AG09309 (cell line): ENCODE data around the gene BLM.
"Not testable (repeated sequence)": the region's sequence is repeated elsewhere in the genome, so short reads cannot be mapped to it uniquely, and the experiment has no call there.

Experiments used
- DNase-seq: peaks from one replicate; pipeline ENCODE4 v3.0.0-alpha.2; 2010; ENCODE audit warnings: low read depth
- H3K4me3 ChIP-seq: 2 replicates; pipeline ENCODE4 v1.5.1; 2011; ENCODE audit warnings: mild to moderate bottlenecking, low read depth, low read length, moderate library complexity; ENCODE audit not compliant: control insufficient read depth
- CTCF ChIP-seq: IDR thresholded peaks from 2 replicates; pipeline ENCODE4 v1.5.1; 2011; ENCODE audit warnings: mild to moderate bottlenecking, low read depth, low read length, inconsistent platforms; ENCODE audit not compliant: insufficient read depth, control insufficient read depth; ENCODE audit errors: missing control alignments

BLM gene

GRCh38 chr15:90845201-90845949 lies 128.2 kb downstream of the BLM start:
- DNase-seq = peak; percentile 79
- no peak for TF ChIP-seq CTCF
- no peak overlapping the region for H3K4me3 ChIP-seq

DNA sequence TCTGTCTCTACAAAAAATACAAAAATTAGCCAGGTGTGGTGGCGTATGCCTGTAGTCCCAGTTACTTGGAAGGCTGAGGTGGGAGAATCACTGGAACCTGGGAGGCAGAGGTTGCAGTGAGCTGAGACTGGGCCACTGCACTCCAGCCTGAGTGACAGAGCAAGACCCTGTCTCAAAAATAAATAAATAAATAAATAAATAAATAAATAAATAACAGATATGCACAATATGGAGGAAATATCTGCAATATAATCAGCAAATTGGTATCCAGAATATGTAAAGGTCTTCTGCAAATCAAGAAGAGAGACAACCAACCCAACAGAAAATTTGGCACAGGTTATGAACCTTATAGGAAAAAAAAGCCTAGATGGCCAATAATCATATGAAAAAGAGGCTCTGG lies 132.3 kb downstream of the BLM start:
- not testable (repeated sequence) for DNase-seq, H3K4me3 ChIP-seq

- H3K4me3 ChIP-seq = no peak overlapping the region
- no peak for TF ChIP-seq CTCF
- DNase-seq = no peak
Measured at GRCh38 chr15:90851114-90851513, 134.0 kb downstream of the BLM start.

DNA sequence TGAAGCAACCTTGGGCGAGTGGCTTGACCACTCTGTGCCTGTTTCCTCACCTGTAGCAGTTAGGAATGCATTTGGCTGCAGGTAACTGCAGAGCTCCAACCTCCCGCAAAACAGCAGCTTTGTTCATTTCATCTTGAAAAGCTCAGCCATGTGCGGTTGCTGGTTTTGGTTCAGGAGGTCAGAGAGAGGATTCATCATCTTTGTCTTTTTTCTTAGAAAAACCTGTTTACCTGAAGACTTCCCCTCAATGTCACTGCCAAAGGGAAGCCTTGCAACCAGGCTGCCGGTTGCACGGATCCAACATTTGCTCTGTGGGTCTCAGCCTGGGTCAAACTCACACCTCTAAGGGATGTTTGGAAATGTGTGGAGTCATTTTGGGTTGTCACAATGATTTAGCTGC lies 134.8 kb downstream of the BLM start:
- H3K4me3 ChIP-seq = no peak overlapping the region
- no peak for DNase-seq
- no peak for TF ChIP-seq CTCF

DNA sequence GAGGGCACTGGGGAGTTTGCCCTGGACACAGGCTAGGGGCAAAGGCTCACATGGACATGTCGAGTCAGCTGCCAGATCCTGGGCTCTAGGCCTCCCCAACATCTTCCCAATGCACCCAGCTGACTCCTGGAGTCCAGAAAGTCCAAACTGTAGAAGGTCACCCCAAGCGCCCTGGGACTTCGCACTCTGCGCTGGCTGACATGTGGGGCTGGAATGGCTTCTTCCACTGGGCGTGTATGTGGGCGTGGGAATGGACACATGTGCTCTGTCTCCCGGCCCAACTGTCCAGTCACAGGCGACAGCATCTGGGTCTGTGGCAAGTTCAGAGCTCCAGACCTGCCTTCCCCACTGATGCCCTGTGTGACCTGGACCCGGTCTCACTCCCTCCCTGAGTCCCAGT lies 138.0 kb downstream of the BLM start:
- TF ChIP-seq CTCF = no peak
- DNase-seq = no peak
- H3K4me3 ChIP-seq = no peak overlapping the region

- H3K4me3 ChIP-seq = no peak overlapping the region
- no peak for TF ChIP-seq CTCF
- no peak for DNase-seq
Measured at GRCh38 chr15:90857337-90857736, 140.2 kb downstream of the BLM start.

- TF ChIP-seq CTCF = no peak
- H3K4me3 ChIP-seq = no peak overlapping the region
- DNase-seq = no peak
Measured at GRCh38 chr15:90857883-90858443, 140.8 kb downstream of the BLM start.
